T-helper 1 cell treated with Interleukin-12 subunit alpha and Interleukin-12 subunit beta and Interleukin-4 antibody, amounts not matched to agents 30 ng/mL and 1 ng/mL, for 36 hours (primary cell): ENCODE measurements around the gene WDR86. TPM values are rescaled to one million over a fixed set of nuclear protein-coding genes. Genes with fewer than 3 reads are reported as not detected.

Experiments
- intact Hi-C: fragments of 100-400 bp; cut with micrococcal nuclease; formaldehyde crosslinking; loops from one replicate; pipeline ENCODE4 v1.15.1; 2024
- total RNA-seq: library from RNA; stranded (reverse); gene quantifications from 2 replicates; pipeline ENCODE4 v1.2.3, GENCODE V29; 2022

Gene WDR86
- total RNA-seq, 1 donor from 2014 or later: not detected

GRCh38 chr7:151408839-151409666, 785 bp downstream of the WDR86 start:
- intact Hi-C loops: loop anchor here (1.0 to 2.0 kb wide), 2 partner anchors 20 to 40 kb away; no protein-coding TSS in a partner anchor

GRCh38 chr7:151408498-151408838, 1.4 kb downstream of the WDR86 start:
- intact Hi-C loops: loop anchor here (1.0 to 2.0 kb wide), 2 partner anchors 21 to 40 kb away; no protein-coding TSS in a partner anchor

DNA sequence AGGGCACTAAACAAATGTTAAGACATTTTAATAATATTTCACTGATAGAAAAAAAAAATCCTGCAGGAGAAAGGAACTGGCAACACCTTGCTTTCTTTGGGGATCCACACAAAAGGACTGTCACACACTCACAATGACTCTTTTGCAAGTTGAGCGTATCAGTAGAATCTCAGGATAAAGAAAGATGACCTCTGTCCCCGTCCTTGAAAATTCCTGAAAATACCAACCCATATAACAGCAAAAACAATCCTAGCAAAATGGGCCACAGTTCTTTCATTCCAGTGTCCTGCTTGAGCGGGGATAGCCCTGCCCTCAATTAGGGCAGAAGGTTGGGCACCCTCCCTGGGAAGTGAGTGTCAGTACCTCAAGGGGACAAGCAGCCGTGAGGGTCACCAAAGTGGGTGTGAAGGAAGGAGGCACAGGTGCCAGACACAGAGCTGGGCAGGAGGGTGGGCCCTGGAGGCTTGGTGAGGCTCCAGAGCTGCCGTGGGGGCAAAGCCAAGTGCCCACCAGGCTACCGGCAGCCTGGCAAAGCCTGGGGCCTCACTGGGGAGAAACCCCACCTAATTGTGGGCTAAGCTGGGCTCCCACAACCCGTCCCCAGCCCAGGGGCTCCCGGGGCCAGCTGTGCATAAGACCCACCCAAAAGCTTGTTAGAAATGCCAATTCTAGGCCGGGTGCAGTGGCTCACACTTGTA, 2.8 kb downstream of the WDR86 start:
- intact Hi-C loops: no loop called here

GRCh38 chr7:151406051-151406875, 3.6 kb downstream of the WDR86 start:
- intact Hi-C loops: no loop called here

- intact Hi-C loops: no loop called here
Observed at GRCh38 chr7:151405588-151405987, 4.2 kb downstream of the WDR86 start.

- intact Hi-C loops: no loop called here
Observed at GRCh38 chr7:151405056-151405455, 4.8 kb downstream of the WDR86 start.

- intact Hi-C loops: no loop called here
Observed at GRCh38 chr7:151404216-151405011, 5.4 kb downstream of the WDR86 start.

- intact Hi-C loops: no loop called here
Observed at GRCh38 chr7:151403764-151404163, 6.1 kb downstream of the WDR86 start.

GRCh38 chr7:151402029-151402835, 7.6 kb downstream of the WDR86 start:
- intact Hi-C loops: no loop called here

DNA sequence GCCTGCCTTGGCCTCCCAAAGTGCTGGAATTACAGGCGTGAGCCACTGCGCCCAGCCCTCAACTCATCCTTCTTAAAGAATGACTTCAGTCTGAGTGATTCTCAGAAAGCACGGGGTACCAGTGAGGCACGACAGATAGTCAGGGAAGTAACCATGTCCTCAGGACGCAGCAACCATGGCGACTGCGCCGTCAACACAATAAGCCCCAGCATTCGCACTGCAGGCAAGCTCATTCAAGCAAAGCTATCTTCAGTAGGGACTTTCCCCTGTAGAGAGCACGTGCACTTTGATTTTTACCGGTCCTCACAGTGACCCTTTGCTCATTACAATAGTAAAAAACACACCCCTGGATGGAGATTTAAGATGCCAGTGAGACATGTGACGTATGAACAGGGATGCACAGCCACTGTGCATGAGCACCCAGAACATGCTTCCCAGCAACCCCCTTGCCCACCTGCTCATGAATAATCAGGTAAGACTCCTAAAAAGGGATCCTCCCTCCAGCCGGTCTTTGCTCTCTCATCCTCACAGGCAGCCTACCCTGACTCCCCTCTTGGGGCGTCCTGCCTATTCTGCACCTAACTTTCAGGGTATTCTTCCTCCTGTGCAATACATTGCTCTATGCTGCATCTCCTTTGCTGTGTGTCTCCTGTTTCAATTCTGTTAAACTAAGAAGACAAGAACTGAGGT, 9.1 kb downstream of the WDR86 start:
- intact Hi-C loops: no loop called here

GRCh38 chr7:151399906-151400305, 9.9 kb downstream of the WDR86 start:
- intact Hi-C loops: no loop called here

GRCh38 chr7:151399305-151399601, 10.6 kb downstream of the WDR86 start:
- intact Hi-C loops: no loop called here

DNA sequence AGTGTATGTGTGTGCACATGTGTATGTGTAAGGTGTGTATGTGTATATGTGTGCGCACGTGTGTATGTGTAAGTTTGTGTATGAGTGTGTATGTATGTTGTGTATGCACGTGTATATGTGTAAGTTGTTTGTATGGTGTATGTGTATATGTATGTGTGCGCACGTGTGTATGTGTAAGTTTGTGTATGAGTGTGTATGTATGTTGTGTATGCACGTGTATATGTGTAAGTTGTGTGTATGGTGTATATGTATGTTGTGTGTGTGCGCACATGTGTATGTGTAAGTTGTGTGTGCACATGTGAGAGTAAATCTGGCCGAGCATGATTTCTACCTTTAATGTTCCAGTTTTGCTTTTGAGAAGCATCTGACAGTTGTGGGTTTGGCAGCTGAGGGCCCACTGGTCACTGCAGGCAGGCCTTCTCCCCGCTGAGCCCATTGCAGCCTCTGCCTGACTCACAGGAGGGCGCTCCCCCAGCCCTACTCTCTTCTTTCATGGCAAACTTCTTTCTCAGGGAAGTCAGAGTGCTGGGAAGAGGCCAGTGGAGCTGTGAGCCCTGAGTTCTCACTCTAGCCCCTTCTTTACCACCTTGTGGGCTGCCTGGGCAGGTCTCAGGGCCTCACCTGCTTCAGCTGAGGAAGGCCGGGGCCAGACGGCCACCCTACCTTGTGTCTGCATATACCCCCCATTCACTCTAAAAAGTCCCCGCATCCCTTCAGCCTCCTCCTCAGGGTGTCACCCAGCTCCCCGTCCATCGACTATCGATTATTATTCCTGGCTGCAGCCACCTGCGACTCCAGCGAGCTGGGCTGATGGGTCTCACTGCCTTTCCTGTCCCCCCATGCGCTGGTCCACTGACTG, 11.2 kb downstream of the WDR86 start:
- intact Hi-C loops: no loop called here

DNA sequence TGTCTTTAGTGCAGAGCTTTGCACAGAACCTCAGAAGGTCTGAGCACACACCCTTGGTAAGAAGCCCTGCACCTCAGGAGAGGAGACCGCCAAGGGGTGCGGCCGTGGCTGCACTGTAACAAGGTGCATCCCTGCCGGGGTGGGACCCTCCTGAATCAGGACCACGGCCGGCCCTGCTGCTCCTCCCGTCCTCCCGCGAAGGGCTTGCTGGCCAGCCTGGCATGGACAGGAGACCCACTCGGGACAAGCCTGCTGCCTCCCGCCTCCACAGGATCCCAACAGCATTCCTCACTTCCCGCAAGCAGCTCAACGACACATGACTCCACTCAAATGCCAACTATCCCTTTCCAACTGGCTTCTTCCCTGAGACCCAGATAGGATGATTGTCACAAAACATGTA, 12.8 kb downstream of the WDR86 start:
- intact Hi-C loops: no loop called here

DNA sequence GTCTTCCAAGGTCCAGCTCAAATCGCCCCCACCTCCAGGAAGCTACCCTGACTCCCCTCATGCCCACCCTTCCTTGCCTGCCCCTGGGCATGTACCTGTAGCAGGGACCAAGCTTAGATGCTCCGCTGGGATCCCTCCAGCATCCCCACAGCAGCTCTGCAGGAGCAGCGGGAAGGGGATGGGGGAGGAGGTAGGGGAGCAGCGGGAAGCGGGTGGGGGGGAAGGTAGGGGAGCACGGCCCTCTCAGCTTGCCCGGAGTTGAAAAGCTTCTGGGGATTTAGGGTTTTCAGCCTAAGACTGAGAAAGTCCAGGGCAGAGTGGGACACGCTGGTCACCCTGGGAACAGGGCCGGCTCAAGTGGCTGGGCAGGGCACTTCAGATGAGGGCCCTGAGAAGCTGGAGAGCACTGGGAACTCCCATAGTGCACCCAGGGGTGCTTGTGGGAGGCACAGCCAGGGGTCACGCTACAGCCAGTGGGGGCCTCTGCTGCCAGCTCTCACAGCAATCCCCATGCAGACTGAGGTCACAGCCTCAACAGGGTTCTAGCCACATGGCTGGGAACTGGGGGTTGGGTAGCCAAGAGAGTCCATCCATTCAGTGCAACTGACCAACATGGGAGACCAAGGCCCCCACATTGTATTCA, 13.4 kb downstream of the WDR86 start:
- intact Hi-C loops: no loop called here

GRCh38 chr7:151395036-151395367, 14.8 kb downstream of the WDR86 start:
- intact Hi-C loops: no loop called here

DNA sequence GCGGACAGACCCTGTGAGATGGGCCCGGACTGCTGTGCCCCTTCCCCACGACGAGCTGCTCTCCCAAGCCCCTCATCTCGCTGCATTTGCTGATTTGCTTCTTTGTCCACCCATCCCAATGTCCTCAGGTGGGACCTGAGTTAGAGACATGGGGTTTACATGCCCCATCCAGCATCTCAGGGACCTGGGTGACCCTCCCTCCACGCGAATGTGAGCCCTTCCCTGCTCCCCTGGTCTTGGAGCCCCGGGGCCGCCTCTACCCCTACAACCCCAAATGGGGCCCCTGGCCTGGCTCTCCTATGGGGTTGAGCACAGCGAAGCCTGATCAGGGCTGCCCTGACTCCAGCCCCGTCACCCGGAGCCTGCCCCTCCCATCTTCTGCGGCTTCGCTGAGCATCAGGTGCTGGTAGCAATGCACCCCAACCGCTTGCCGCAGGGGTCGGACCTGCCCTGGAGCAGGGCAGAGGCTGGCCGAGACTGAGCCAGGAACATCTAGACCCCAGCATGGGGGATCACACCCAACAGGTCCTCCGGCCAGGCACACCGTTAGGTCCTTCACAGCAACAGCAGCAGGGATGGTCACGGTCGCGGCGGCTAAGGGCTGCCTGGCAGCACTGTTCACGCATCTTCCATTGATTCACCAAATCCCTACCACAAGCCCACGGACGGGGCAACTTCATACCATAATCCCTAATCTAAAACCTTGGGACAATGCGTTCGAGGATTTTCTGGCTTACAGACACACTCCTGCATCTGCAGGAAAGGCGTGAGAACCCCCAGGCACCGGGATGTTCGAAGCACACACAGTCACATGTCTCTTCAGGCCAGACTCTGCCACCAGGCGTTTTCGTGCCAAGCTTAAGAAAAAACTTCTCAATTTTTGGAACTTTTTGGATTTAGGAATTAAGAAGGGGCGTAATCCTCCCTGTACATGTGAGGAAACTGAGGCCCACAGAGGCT, 15.5 kb downstream of the WDR86 start:
- intact Hi-C loops: no loop called here
